BLaER1 treated with 17β-estradiol and CSF1 and Interleukin-3, amounts not matched to agents 10 nM and 100 nM (cell line): ENCODE data around the gene STX7.

ENCODE experiments used
- H3K27ac ChIP-seq, 11 experiments: shearing (Covaris generic); formaldehyde crosslinking; 2 replicates each; pipeline ENCODE4 v1.8.1; 2022
- H3K27me3 ChIP-seq, 11 experiments: shearing (Covaris generic); formaldehyde crosslinking; 2 replicates each; pipeline ENCODE4 v1.8.1; 2022
- H3K36me3 ChIP-seq, 11 experiments: shearing (Covaris generic); formaldehyde crosslinking; 2 replicates each; pipeline ENCODE4 v1.8.1; 2022
- H3K4me1 ChIP-seq, 10 experiments: shearing (Covaris generic); formaldehyde crosslinking; 2 replicates each; pipeline ENCODE4 v1.8.1; 2022
- H3K4me2 ChIP-seq, 11 experiments: shearing (Covaris generic); formaldehyde crosslinking; 2 replicates each; pipeline ENCODE4 v1.8.1; 2022
- H3K4me3 ChIP-seq, 10 experiments: shearing (Covaris generic); formaldehyde crosslinking; 2 replicates each; pipeline ENCODE4 v1.8.1; 2022
- H3K9ac ChIP-seq, 11 experiments: shearing (Covaris generic); formaldehyde crosslinking; 2 replicates each; pipeline ENCODE4 v1.8.1; 2022
- H3K9me3 ChIP-seq, 11 experiments: shearing (Covaris generic); formaldehyde crosslinking; replicated peaks in 1 of 11; 2 replicates each; pipeline ENCODE4 v1.8.1; 2022
- H4K20me1 ChIP-seq, 11 experiments: shearing (Covaris generic); formaldehyde crosslinking; 2 replicates each; pipeline ENCODE4 v1.8.1; 2022
- Cebpa-rat ChIP-seq, 11 experiments: shearing (Covaris generic); IDR thresholded peaks; 2 replicates each; pipeline ENCODE4 v1.8.1; 2022

STX7 gene

GRCh38 chr6:132410830-132411229 lies 102.1 kb downstream of the STX7 start:
- no peak overlapping the region for H3K4me2 ChIP-seq
- H3K9me3 ChIP-seq, result peaks cover under 1 to 12% (median 5%) of the 10 kb centered on the region in 11 experiments; a peak in 20 of 22 replicates
- no peak for TF ChIP-seq Cebpa-rat (IDR thresholded peaks at IDR 0.05)
- no peak overlapping the region for H3K27ac ChIP-seq
- H3K4me3 ChIP-seq, result no peak overlapping the region
- no peak overlapping the region for H3K9ac ChIP-seq
- H3K36me3 ChIP-seq, result no peaks in the 10 kb centered on the region
- no peaks in the 10 kb centered on the region for H3K4me1 ChIP-seq
- H3K27me3 ChIP-seq, result no peaks in the 10 kb centered on the region
- no peaks in the 10 kb centered on the region for H4K20me1 ChIP-seq

DNA sequence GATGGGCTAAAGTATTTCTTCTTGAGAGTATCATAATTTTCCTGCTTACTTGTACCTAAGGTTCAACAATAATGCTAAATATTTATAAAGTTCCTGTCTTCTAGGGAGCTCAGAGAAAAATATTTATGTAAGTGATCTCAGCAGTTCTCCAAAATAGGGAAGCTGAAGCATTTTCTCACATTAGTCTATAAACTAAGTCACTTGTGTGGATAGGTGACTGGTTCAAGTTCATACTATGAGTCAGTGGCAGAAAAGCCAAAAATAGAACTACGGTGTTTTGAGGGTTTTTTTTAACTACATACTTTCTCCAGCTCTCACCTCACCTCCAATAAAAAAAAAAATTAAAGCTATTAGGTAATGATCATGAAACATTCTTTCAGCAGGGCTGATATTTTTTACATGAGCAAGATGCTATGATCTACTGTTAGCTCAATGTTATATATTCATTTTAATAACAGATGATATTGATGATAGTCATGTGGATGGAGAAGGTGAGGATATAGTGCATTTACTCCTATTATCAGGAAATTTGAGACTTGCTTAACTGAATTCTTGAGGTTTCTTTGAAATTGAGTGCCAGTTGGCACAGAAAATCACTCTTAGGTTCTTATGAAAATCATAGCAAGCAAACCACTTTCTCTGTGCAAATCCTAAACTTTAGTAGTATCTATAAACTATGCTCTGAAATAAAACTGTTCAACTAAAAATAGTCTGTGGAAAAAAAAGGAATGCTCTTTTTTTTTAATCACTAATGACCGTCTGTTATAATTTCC lies 107.6 kb downstream of the STX7 start:
- H3K4me2 ChIP-seq, result no peak overlapping the region
- H3K9me3 ChIP-seq, result peaks cover 14 to 18% (median 17%) of the 10 kb centered on the region in 11 experiments
- no peaks in the 10 kb centered on the region for H4K20me1 ChIP-seq
- no peaks in the 10 kb centered on the region for H3K27me3 ChIP-seq
- H3K4me3 ChIP-seq, result no peak overlapping the region
- peaks cover 0 to 8% (median 0%) of the 10 kb centered on the region in 10 experiments; a peak in 2 of 20 replicates for H3K4me1 ChIP-seq
- no peak for TF ChIP-seq Cebpa-rat (IDR thresholded peaks at IDR 0.05)
- no peaks in the 10 kb centered on the region for H3K36me3 ChIP-seq
- H3K9ac ChIP-seq, result no peak overlapping the region
- H3K27ac ChIP-seq, result no peak overlapping the region

- H3K4me2 ChIP-seq, result no peak overlapping the region
These were observed 108.2 kb downstream of the STX7 start for GRCh38 chr6:132404736-132405135.

DNA sequence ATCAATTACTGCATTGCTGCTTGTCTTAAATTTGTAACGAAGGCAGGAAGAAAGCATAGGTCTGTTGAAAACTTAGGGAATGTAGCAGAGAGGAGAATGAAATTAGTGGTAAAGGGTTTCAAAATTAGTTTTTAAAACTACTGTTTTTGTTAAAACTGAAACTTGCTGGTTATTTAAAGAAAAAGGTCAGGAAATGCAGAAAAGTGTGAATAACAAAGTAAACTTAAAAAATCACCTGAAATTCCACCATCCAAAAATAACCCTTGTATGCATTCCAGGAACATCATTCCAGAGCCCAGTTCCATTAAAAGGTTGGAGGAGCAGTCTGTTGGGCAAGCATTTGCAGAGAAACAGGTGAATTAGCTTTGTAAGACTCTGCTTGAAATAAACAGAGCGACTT lies 108.6 kb downstream of the STX7 start:
- H3K9me3 ChIP-seq, result peaks cover 14 to 19% (median 18%) of the 10 kb centered on the region in 11 experiments
- no peak overlapping the region for H3K4me3 ChIP-seq
- no peak for TF ChIP-seq Cebpa-rat (IDR thresholded peaks at IDR 0.05)
- no peaks in the 10 kb centered on the region for H4K20me1 ChIP-seq
- no peak overlapping the region for H3K27ac ChIP-seq
- no peak overlapping the region for H3K9ac ChIP-seq
- H3K4me1 ChIP-seq, result peaks cover 0 to 8% (median 0%) of the 10 kb centered on the region in 10 experiments; a peak in 2 of 20 replicates
- H3K27me3 ChIP-seq, result no peaks in the 10 kb centered on the region
- no peaks in the 10 kb centered on the region for H3K36me3 ChIP-seq
- H3K4me2 ChIP-seq, result no peak overlapping the region

More at GRCh38 chr6:132404736-132405135, 108.2 kb downstream of the STX7 start:
- Histone ChIP-seq H3K4me1 (peaks cover 0 to 8% (median 0%) of the 10 kb centered on the region in 10 experiments; a peak in 2 of 20 replicates), H3K9me3 (peaks cover 14 to 19% (median 18%) of the 10 kb centered on the region in 11 experiments), H3K27me3 (no peaks in the 10 kb centered on the region), H3K9ac (no peak overlapping the region), H4K20me1 (no peaks in the 10 kb centered on the region), H3K4me3 (no peak overlapping the region), H3K27ac (no peak overlapping the region), H3K36me3 (no peaks in the 10 kb centered on the region)
- no peak for TF ChIP-seq Cebpa-rat (IDR thresholded peaks at IDR 0.05)

- Histone ChIP-seq H3K36me3 (no peaks in the 10 kb centered on the region), H3K9me3 (peaks cover 14 to 19% (median 18%) of the 10 kb centered on the region in 11 experiments), H3K4me2 (no peak overlapping the region), H4K20me1 (no peaks in the 10 kb centered on the region), H3K9ac (no peak overlapping the region), H3K27ac (no peak overlapping the region), H3K4me3 (no peak overlapping the region), H3K27me3 (no peaks in the 10 kb centered on the region), H3K4me1 (peaks cover 0 to 8% (median 0%) of the 10 kb centered on the region in 10 experiments; a peak in 4 of 20 replicates)
- no peak for TF ChIP-seq Cebpa-rat (IDR thresholded peaks at IDR 0.05)
These were observed 111.2 kb downstream of the STX7 start for GRCh38 chr6:132401618-132402285.

- Histone ChIP-seq H4K20me1 (no peaks in the 10 kb centered on the region), H3K27ac (no peak within 1 kb of the TSS), H3K27me3 (no peaks in the 10 kb centered on the region), H3K4me1 (peaks cover 0 to 8% (median 0%) of the 10 kb centered on the region in 10 experiments; a peak in 4 of 20 replicates), H3K9ac (no peak within 1 kb of the TSS), H3K4me2 (no peak within 1 kb of the TSS), H3K4me3 (0 out of 20 replicates have a peak within 1 kb of the TSS, but pooled peaks of 1 of the 10 experiments have one; percentile 11), H3K9me3 (peaks cover 14 to 19% (median 18%) of the 10 kb centered on the region in 11 experiments), H3K36me3 (no peaks in the 10 kb centered on the region)
- no peak for TF ChIP-seq Cebpa-rat (IDR thresholded peaks at IDR 0.05)
These were observed 111.9 kb downstream of the STX7 start, which contains the start of gene MOXD1 for GRCh38 chr6:132400883-132401617. Gene MOXD1 (minus strand): TSS chr6:132401475. CDS start chr6:132401426, 49 bp downstream.

DNA sequence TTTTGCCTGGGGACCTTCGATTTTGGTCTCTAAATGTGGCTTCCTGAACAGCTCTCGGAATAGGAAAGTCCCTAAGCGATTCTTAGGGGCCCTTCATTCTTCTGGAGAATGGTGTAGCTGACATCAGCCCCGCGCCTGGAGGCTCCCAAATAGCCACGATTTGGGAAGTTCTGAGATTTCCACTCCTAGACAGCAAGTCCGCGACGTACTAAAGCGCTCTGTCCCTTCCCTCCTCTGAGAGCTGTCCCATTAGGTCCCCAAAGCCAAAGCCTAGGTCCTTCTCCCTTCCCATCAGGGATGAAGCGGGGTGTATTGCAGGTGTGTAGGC lies 112.4 kb downstream of the STX7 start:
- Histone ChIP-seq H3K9me3 (peaks cover 17 to 24% (median 19%) of the 10 kb centered on the region in 11 experiments), H3K9ac (no peak overlapping the region), H3K4me1 (peaks cover 0 to 7% (median 0%) of the 10 kb centered on the region in 10 experiments; a peak in 4 of 20 replicates), H4K20me1 (no peaks in the 10 kb centered on the region), H3K27ac (no peak overlapping the region), H3K27me3 (no peaks in the 10 kb centered on the region), H3K36me3 (no peaks in the 10 kb centered on the region), H3K4me3 (no peak overlapping the region), H3K4me2 (no peak overlapping the region)
- no peak for TF ChIP-seq Cebpa-rat (IDR thresholded peaks at IDR 0.05)

GRCh38 chr6:132399376-132400074 lies 113.4 kb downstream of the STX7 start:
- Histone ChIP-seq H3K9ac (no peak overlapping the region), H3K4me3 (no peak overlapping the region)

More at GRCh38 chr6:132399376-132400074, 113.4 kb downstream of the STX7 start:
- Histone ChIP-seq H3K36me3 (no peaks in the 10 kb centered on the region), H3K4me1 (peaks cover 0 to 4% (median 0%) of the 10 kb centered on the region in 10 experiments; a peak in 2 of 20 replicates), H3K27me3 (no peaks in the 10 kb centered on the region), H4K20me1 (no peaks in the 10 kb centered on the region), H3K4me2 (no peak overlapping the region), H3K27ac (no peak overlapping the region), H3K9me3 (peaks cover 25 to 33% (median 29%) of the 10 kb centered on the region in 11 experiments)
- TF ChIP-seq Cebpa-rat (IDR thresholded peaks at IDR 0.05), result no peak
